Ammon's horn (tissue), 1 donor: ENCODE data around the gene FOSL2.
"Not testable (repeated sequence)": the region's sequence is repeated elsewhere in the genome, so short reads cannot be mapped to it uniquely, and the experiment has no call there.

Experiments
- DNase-seq: peaks from one replicate; pipeline ENCODE4 v3.0.0-alpha.2; 2016; ENCODE audit warnings: low spot score

FOSL2 gene

GRCh38 chr2:28357055-28357454 is 35.6 kb upstream of the FOSL2 start:
- DNase-seq = no peak

GRCh38 chr2:28357948-28358667 is 34.5 kb upstream of the FOSL2 start:
- no peak for DNase-seq

GRCh38 chr2:28358668-28359201 is 33.9 kb upstream of the FOSL2 start:
- no peak for DNase-seq

GRCh38 chr2:28359222-28360057 is 33.2 kb upstream of the FOSL2 start:
- DNase-seq = peak; percentile 63

- no peak for DNase-seq
Observed at GRCh38 chr2:28360058-28360717, 32.5 kb upstream of the FOSL2 start.

GRCh38 chr2:28360718-28361293 is 31.9 kb upstream of the FOSL2 start:
- DNase-seq = no peak

- DNase-seq = no peak
Observed at GRCh38 chr2:28361991-28362710, 30.5 kb upstream of the FOSL2 start.

GRCh38 chr2:28362991-28363521 is 29.6 kb upstream of the FOSL2 start:
- no peak for DNase-seq

- DNase-seq = no peak
Observed at GRCh38 chr2:28363686-28364280, 28.9 kb upstream of the FOSL2 start.

- DNase-seq = no peak
Observed at GRCh38 chr2:28364610-28365009, 28.0 kb upstream of the FOSL2 start.

- DNase-seq = no peak
Observed at GRCh38 chr2:28365158-28365557, 27.5 kb upstream of the FOSL2 start.

- DNase-seq = no peak
Observed at GRCh38 chr2:28366149-28366495, 26.5 kb upstream of the FOSL2 start.

- DNase-seq = no peak
Observed at GRCh38 chr2:28366496-28367282, 26.0 kb upstream of the FOSL2 start.

GRCh38 chr2:28367667-28368356 is 24.8 kb upstream of the FOSL2 start:
- no peak for DNase-seq

- no peak for DNase-seq
Observed at GRCh38 chr2:28368357-28368798, 24.3 kb upstream of the FOSL2 start.

GRCh38 chr2:28369358-28369757 is 23.3 kb upstream of the FOSL2 start:
- DNase-seq = no peak

- no peak for DNase-seq
Observed at GRCh38 chr2:28370354-28370753, 22.3 kb upstream of the FOSL2 start.

GRCh38 chr2:28371728-28372127 is 20.9 kb upstream of the FOSL2 start:
- not testable (repeated sequence) for DNase-seq

- DNase-seq = no peak
Observed at GRCh38 chr2:28373854-28374253, 18.8 kb upstream of the FOSL2 start.
